H1 (cell line): ENCODE results near the gene RBM18. TPM values are rescaled to one million over a fixed set of nuclear protein-coding genes. Genes with fewer than 3 reads are reported as not detected.
A peak's percentile ranks its signal among the peaks of the same experiment; 100 is the strongest.

ENCODE experiments used
- SUZ12 ChIP-seq: fragments of 200-600 bp; sonication (generic); IDR thresholded peaks from 2 replicates; pipeline ENCODE4 v1.6.1; 2012; ENCODE audit warnings: mild to moderate bottlenecking, inconsistent platforms, low read length, moderate library complexity, mixed read lengths
- polyA plus RNA-seq, 7 experiments: library from polyadenylated mRNA; depleted of rRNA in 3 of 7; stranded (reverse) in 5 of 7; unstranded in 2 of 7; fragments of >200 nt in 5 of 7; fragments of 200-250 nt in 2 of 7; gene quantifications; 1 replicate in 5 of 7; 2 replicates in 1 of 7; 4 replicates in 1 of 7; pipeline versions ENCODE4 v1.2.1 to v1.2.3, GENCODE V29; 2011 to 2013; ENCODE audit warnings: missing spikeins in 2 of 7, mixed read lengths in 2 of 7
- total RNA-seq: library from RNA; stranded (reverse); fragmentation: NEBNext Ultra II Directional; extraction: Animal tissue kit (Norgen Biotek cat#: 25700); gene quantifications from 2 replicates; pipeline ENCODE4 v1.2.1, GENCODE V29; 2021

Gene RBM18
- total and polyA plus RNA-seq, 2 of the 8 experiments (the other 6 are each of a cell fraction or from before 2014, with no cell fraction given): 5.9 to 14.3 TPM

GRCh38 chr9:122226142-122226757 is 38.4 kb downstream of the RBM18 start (continued):
- TF ChIP-seq SUZ12: peak; percentile 93
- TF ChIP-seq, all 59 proteins: peak for 6
